ENCODE results near the gene NPY.
"Not testable (repeated sequence)": the region's sequence is repeated elsewhere in the genome, so short reads cannot be mapped to it uniquely, and the experiment has no call there.

The NPY gene

DNA sequence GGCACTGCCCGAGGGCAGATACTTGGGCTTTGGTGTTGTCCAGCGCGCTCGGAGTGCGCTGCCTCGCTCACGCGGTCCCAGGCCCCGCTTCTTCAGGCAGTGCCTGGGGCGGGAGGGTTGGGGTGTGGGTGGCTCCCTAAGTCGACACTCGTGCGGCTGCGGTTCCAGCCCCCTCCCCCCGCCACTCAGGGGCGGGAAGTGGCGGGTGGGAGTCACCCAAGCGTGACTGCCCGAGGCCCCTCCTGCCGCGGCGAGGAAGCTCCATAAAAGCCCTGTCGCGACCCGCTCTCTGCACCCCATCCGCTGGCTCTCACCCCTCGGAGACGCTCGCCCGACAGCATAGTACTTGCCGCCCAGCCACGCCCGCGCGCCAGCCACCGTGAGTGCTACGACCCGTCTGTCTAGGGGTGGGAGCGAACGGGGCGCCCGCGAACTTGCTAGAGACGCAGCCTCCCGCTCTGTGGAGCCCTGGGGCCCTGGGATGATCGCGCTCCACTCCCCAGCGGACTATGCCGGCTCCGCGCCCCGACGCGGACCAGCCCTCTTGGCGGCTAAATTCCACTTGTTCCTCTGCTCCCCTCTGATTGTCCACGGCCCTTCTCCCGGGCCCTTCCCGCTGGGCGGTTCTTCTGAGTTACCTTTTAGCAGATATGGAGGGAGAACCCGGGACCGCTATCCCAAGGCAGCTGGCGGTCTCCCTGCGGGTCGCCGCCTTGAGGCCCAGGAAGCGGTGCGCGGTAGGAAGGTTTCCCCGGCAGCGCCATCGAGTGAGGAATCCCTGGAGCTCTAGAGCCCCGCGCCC, at the start of gene NPY:
Gene NPY (plus strand): TSS at position 294 of the 802 bp plus-strand sequence. CDS start 1,051 bp downstream, outside the sequence.
- DNase-seq (ENCODE audit: low read depth in 2 of 2) = no peak

DNA sequence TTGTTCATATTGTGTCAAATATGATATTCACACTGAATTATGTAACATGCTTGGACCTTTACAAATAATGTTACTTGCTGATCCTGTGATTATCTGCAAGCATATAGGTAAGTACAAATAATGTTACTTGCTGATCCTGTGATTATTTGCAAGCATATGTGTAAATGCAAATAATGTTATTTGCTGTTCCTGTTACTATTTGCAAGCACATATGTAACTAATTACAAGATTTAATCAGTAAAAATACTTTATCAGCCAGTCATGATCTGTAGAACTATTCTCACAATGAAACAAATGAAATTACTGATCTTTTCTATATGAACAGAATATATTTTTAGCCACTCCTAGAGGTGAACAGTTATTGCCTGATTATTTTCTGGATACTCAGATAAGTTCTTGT, 44.7 kb upstream of the NPY start:
- no peak for DNase-seq (ENCODE audit: low read depth in 2 of 2)

DNA sequence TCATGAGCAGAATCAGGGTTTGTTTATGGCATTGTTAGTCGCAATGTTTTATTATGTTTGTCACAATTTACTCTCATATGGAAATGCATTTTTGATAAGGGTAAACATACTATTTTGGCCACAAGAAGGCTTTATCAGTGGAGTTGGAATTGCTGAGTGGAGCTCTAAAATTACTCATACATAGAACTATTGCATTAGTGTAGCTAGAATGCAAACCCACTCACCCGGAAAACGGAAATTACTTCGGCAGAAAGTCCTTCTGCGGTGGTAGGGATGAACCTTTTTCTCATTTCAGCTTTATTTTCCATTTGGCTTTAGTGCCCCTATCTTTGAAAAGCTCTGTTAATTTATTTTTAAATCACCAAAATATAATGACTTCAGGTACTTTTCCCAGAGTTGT, 42.8 kb upstream of the NPY start:
- no peak for DNase-seq (ENCODE audit: low read depth in 2 of 2)

DNA sequence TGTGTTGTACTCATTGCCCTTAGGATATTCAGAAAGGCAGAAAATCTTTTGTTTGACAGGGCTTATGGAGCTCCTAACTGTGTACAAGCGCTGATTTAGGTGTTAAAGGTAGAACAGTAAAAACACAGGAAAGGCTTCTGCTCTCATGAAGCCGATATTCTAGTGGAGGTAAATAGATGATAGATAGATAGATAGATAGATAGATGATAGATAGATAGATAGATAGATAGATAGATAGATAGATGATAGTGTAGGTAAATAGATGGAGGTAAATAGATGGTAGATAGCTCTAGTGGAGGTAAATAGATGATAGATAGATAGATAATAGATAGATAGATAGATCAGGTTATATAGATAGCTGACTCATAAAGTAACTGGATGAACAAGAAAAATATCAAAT, 39.4 kb upstream of the NPY start:
- no peak for DNase-seq (ENCODE audit: low read depth in 2 of 2)

DNA sequence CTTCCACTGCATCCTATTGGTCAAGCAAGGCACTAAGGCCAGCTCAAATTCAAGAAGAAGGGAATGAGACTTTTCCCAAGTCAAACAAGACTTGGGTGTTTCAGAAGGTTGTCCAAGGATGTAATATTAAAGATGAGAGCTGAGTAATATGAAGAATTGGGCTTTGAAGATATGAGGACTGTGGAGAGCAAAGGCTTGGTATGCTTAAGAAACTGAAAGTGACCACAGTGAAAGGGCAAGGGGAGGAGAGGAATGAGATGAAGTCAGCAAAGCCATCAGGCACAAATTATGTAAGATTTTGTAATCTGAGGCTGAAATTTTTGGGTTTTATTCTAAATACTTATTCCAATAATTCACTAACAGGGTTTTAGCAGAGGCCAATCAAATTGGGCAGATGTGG, 38.6 kb upstream of the NPY start:
- DNase-seq (ENCODE audit: low read depth in 2 of 2) = no peak

DNA sequence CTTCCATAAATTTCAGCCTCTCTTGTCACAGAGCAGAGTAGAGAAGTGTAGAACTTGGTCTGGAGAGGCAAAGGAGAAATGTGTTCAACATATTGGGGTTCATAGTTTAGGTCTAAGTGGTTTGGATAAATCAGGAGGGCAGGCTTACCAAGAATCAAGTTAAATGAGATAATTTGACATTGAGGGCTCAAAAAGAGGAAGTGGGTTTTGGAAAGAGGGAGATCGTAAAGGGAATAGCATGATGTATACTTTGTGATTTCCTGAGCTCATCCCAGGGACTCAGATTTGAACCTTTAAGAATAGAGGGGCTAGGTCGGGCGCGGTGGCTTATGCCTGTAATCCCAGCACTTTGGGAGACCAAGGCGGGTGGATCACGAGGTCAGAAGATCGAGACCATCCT, 34.7 kb upstream of the NPY start:
- DNase-seq (ENCODE audit: low read depth in 2 of 2) = no peak

DNA sequence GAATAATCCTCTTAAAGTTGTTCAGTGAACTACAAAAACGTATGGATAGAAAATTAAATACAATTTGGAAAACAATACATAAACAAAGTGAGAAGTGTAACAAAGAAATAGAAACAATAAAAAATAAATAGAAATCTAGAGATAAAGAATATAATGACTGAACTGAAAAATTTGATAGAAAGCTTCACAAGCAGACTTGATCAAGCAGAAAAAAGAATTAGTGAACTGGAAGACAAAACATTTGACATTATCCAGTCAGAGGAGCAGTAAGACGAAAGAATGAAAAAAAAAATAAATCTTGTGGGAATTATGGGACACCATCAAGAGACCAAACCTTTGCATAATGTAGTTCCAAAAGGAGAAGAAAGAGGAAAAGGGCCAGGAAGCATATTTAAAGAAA, 32.4 kb upstream of the NPY start:
- no peak for DNase-seq (ENCODE audit: low read depth in 2 of 2)

DNA sequence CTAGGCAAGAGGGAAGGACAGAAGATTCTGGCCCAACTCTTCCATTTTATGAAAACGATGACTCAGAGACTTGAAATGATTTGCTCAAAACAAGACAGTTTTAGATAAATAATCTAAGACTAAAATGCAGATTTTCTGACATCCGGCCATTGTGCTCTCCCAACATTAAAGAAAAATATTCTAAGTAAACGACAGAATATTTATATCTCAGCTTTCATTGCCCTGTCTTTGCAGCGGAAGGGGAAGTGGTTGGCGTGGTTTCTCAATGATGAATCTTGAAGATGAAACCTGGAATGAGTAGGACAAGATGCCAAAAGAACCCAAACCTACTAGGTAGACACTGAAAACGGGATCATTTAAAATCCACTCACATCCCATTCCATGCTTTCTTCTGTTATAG, 28.9 kb upstream of the NPY start:
- DNase-seq (ENCODE audit: low read depth in 2 of 2) = no peak

DNA sequence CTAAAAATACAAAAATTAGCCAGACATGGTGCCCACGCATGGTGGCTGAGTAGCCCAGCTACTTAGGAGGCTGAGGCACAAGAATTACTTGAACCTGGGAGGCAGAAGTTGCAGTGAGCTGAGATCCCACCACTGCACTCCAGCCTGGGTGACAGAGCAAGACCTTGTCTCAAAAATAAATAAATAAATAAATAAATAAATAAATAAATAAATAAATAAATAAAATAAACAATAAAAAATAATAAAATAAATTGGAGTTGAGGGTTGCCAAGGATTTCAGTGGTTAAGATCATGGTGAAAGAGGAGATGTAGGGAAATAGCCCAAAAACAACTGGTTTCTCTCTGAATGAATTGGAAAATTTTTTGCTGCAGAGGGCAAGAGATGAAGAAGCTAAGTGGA, 25.7 kb upstream of the NPY start:
- DNase-seq (ENCODE audit: low read depth in 2 of 2) = not testable (repeated sequence)

DNA sequence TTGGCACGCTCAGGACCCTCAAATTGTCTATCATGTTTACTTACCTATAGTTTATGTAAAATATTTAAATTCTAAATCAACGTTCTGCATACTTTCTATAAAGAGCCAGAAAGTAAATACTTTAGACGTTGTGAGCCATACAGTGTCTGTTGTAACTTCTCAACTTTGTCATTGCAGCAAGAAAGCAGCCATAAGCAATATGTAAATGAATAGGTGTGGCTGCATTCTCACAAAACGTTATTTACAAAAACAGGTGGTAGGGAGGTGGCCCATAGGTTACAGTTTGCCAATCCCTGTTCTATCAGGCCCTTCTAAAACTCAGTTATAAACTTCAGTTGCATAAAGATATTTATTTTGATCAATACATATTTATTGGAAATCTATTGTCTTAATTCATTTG, 12.1 kb upstream of the NPY start:
- no peak for DNase-seq (ENCODE audit: low read depth in 2 of 2)

DNA sequence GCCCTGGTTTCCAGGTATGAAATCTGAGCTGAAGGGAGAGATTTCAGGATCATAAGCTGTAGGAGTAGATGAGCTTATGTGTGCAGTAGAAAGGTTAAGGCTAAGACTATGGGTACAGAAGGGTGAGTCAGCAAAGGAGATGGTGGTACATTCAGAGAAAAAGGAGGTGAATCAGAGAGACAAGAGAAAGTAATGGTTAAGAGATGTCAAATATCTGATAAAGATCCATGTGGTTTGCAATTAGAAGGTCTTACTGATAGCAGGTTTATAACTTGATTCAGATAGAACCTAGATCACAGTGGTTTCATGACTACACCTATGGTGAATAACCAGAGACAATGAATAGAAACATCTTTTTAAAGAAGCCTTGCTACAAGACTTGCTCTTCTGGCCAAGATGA, 4.5 kb upstream of the NPY start:
- no peak for DNase-seq (ENCODE audit: low read depth in 2 of 2)

DNA sequence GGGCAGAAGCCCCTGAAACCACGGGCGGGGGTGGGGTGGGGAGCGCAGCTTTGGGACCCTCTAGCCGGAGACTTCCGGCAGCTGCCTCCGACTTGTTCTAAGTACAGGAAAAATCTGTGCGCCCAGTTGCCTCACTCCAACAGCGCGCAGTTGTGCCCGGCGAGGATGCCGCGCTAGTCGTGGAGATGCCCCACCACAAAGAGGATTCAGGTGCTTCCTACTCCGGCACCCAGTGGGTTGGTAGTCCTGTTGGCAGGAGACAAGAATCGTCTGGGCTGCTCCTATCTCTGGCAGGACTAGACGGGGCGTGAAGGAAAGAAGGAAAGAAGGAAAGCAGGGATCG, 465 bp upstream of the NPY start:
- DNase-seq (ENCODE audit: low read depth in 2 of 2) = no peak

DNA sequence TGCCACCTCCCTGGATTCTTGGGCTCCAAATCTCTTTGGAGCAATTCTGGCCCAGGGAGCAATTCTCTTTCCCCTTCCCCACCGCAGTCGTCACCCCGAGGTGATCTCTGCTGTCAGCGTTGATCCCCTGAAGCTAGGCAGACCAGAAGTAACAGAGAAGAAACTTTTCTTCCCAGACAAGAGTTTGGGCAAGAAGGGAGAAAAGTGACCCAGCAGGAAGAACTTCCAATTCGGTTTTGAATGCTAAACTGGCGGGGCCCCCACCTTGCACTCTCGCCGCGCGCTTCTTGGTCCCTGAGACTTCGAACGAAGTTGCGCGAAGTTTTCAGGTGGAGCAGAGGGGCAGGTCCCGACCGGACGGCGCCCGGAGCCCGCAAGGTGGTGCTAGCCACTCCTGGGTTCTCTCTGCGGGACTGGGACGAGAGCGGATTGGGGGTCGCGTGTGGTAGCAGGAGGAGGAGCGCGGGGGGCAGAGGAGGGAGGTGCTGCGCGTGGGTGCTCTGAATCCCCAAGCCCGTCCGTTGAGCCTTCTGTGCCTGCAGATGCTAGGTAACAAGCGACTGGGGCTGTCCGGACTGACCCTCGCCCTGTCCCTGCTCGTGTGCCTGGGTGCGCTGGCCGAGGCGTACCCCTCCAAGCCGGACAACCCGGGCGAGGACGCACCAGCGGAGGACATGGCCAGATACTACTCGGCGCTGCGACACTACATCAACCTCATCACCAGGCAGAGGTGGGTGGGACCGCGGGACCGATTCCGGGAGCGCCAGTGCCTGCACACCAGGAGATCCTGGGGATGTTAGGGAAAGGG, 913 bp downstream of the NPY start:
- DNase-seq (ENCODE audit: low read depth in 2 of 2) = no peak

DNA sequence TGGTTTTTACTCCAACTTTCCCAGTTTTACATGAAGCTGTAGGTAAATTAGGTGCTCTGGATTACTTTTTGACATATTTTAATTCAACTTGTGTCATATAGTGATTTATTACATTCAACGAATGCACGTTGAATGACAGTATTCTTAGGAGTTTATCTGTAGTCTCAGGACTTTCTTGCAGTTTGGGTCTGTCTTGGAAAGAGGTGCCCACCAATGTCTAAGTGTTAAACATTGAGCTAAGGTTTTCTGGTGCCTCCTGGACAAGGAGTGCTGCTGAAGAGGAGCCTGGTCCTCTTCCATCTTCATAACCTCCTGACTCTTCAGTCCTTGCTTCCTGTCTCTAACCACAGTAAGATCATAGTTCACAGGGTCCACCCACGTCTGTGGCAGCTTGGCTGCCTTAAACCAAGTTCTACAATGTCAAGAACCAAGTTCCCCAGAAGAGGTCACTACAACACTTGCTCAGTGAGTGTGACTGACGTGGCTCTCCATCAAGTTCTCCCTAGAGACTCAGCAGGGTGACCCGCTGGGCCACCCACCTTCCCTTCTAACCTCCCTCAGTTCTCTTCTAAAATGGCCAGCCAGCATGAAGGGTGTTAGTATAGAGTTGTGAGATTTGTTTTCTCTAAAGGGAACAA, 6.1 kb downstream of the NPY start:
- DNase-seq (ENCODE audit: low read depth in 2 of 2) = no peak

DNA sequence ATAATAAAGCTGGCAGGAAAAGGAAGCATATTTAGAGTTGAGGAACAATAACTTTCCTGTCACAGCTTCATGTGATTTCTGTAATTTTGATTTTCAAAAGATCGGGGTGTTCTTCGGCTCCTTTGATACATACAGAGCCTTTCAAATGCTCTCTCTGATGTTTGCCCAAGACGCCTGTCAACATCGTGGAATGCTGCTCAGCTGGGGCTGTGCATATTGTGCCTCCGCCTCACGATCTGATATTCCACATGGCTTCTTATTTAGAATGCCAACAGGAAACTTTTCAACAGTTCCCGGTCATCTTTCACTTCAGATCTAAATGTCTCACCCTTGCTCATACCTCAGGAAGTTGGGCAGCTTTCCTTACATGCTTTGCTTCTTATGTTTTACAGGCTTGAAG, 7.3 kb downstream of the NPY start:
- DNase-seq (ENCODE audit: low read depth in 2 of 2) = no peak

DNA sequence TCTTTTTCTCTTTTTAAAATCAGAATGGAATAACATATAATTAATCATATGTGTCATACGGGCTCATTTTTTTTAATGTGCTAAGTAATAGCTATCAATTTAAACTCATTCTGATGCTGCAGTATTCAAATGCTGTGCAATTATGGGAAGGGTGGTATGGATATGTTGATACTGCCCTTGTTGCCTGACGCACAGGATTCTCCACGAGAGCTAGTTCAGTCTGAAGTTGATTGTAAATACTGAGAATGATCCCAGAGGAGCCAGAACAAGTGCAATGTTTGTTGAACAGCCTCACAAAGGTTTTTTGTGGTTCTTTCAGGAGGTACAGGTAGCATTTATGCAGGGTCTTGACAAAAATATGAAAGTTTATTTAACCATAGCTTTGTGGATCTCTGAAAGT, 13.4 kb downstream of the NPY start:
- DNase-seq (ENCODE audit: low read depth in 2 of 2) = no peak

DNA sequence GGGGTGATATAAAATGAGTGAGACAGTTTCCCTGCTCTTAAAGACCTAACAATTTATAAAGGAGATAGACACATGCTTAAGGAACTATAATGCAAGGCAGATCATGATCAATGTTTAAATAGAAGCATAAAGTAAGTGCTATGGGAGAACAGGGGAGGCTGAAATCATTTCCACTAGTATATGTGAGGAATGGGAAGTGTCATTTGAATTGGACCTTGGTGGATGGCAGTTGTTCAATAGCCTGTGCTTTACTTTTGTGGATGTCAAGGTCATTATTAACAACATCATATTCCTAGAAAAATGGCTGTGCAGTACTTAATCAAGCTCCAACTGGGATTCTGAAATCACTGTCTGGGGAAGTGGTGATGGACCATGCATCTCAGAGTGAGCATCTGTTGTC, 14.7 kb downstream of the NPY start:
- DNase-seq (ENCODE audit: low read depth in 2 of 2) = no peak

DNA sequence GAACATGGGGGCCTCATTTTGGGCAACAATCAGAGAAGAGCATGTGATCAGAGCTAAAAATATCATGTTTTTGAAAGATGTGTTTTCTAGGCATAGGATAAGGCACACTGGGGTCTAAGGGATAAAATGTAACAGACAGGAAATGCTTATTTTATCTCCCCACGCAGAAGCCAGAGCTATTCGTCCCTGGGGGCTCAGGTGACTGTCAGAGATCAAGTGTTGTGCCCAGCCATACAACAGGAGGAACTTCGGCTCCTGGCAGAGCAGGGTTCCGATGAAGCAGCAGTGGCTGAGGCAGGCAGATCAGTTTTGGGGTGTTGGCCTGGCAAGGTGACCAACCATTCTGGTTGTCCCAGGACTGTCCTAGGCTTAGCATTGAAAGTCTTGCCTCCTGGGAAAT, 15.2 kb downstream of the NPY start:
- DNase-seq (ENCODE audit: low read depth in 2 of 2) = no peak

DNA sequence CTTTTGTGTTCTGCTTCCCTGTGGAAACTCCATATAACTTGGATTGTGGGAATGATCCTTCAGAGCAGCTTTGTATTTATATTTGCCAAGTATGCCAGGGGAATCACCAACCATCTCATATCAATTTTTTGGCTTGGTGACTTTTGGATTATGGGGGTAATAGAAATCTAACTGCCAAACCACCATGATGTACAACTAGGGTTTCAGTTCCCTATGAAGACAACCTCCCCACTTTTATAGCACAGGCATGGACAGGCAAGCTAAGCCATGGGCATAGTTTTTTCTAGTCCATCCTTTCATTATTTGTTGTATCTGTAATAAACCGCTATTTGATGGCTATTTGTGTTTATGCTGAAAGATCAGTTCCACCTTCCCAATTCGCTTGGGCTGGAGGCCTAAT, 17.7 kb downstream of the NPY start:
- no peak for DNase-seq (ENCODE audit: low read depth in 2 of 2)

DNA sequence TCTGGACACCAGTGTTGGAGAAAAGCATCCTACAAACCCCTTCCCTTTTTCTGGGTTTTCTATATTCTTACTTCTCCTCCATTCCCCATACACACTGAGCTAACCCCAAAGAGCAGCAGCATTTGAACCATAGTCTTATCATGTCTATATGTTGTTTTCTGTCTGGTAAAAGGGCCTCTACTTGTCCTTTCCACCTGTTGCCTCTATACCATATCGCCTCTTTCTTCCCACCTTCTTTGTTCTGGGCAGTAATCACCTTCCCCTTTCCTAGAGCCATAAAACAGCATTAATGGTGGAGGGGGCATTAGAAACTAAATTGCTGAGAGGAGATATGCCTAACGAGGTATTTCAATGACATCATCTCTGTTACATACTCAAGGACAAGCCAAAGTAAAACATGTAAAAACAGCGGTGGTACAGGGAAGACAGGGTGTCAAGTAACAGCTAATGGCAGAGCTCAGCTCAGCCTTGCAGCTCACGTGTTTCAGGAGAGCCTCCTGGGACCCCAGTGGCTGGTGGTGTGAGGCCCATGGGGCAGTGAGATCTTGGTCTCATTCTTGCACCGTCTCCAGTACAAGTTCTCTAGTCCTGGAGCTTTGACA, 20.6 kb downstream of the NPY start:
- no peak for DNase-seq (ENCODE audit: low read depth in 2 of 2)

DNA sequence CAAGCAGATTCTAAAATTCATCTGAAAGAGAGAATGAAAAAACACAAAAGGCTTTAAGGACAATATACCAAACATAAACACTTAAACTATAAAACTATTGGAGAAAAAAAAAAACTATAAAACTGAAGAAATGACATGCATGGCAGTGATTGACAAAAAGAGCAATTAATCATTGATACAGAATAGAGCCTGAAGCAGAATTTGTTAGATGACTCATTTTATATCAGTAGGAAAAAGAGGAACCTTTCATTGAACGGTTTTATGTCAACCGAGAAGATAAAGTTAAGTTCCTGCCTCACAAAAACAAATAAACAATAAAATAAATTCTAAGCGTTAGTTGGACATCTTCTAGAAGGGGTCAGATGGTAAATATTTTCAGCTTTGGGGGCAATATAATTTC, 23.3 kb downstream of the NPY start:
- no peak for DNase-seq (ENCODE audit: low read depth in 2 of 2)

DNA sequence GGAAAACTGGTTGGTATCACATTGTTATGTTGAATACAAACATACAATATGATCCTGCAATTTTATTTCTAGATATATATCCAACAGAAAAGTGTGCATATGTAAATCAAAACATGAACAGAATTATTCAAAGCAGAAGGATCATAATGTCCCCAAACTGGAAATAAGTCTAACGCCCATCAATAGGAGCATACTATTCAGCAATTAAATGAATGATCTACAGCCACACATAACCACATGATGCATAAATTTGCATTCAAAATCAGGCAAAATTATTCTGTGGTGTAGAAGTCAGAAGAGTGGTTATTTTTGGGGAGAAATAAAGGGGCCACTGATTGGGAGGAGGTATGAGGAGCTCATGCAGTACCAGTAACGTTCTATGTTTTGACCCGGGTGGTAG, 28.6 kb downstream of the NPY start:
- no peak for DNase-seq (ENCODE audit: low read depth in 2 of 2)

DNA sequence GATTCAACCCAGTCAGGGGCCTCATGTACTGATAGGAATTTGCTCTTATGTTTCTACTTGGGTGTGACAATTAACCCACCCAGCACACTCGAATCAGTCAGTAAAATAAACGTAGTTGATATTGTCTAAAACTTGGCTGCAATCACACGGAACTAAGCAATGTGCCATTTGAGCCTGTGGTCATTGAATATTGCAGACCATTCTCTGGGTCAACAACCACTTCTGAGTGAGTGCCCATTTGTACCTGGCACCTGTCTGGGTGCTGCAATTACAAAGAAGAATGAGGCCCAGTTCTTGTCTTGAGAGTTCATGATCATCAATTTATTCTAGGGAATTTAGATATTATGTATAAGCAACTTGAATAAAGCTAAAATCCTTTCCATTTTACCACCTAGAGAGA, 29.8 kb downstream of the NPY start:
- no peak for DNase-seq (ENCODE audit: low read depth in 2 of 2)

All from stimulated activated CD8-positive, alpha-beta memory T cell treated with anti-CD3 and anti-CD28 coated beads, Interleukin-7, amount 100 ng/mL, for 1 hour (primary cell).